NCI-H524 treated with DMSO at 0.1 percent for 48 hours (cell line): Measurements from ENCODE around the gene FPGT.
"Not testable (repeated sequence)": the region's sequence is repeated elsewhere in the genome, so short reads cannot be mapped to it uniquely, and the experiment has no call there.

Experiments used
- DNase-seq: peaks from one replicate; lab custom pipeline; 2025; lab: John Stamatoyannopoulos, UW

The FPGT gene

DNA sequence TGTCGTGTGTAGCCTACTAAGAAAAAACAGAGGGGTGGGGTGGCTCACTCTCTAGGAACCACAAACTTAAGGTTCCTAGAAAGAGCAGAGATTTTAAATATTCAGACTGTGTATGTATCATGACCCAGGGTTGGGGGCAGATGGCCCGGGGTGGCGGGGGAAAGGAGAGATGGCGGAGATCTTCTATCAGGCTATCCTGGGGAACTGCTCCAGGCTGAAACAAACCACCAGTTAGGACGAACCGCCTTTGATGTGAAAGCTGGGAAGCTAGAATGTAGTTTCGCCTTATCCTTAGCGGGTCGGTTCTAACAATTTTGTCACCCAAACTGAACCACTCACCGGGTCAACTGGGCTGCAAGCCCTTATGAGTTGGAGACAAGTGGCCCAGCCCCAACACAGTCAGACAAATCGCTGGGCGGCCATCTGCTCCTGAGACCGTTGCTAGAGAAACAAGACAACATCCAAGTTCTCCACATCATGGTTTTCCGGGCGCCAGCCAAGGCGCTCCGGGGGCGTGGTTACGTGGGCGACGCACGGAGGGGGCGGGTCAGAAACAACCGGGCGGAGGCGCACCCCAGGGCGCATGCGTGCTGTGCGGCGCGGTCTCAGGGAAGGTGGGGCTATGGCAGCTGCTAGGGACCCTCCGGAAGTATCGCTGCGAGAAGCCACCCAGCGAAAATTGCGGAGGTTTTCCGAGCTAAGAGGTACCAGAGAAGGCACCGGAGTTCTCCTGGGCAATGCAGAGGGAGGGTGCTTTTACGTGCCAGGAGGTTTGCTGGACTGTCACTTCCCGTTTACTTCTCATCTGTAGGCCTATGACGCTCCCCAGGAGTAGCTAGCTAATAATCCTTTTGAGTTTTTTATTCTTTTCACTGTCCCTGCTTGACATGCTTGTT lies at the start of gene FPGT, which contains the start of gene LRRIQ3:
TSS of gene FPGT (plus strand) at position 586 of the 896 bp plus-strand sequence. CDS start at position 623, 37 bp downstream.
TSS of gene LRRIQ3 (minus strand) at position 520 of the 896 bp plus-strand sequence. CDS start 14,492 bp downstream, outside the sequence.
- peak; percentile 93 for DNase-seq

DNA sequence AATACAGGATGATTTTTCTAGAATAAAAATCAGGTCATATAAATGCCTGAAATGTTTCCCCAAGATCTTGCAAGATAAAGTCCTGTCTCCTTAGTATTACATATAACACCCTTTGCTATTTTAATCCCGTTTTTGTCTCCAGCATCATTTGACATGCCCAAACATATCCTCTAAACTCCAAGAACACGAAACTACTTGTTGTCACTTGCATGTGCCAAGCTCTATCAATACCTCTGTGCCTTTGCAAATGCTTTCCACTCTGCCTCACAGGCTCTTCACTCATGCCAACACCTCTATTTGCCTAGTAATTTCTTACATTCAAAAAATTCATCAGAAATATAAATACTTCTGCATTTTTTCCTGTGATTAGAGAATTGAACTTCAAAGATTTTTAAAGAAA lies 38.0 kb upstream of the FPGT start:
- no peak for DNase-seq

DNA sequence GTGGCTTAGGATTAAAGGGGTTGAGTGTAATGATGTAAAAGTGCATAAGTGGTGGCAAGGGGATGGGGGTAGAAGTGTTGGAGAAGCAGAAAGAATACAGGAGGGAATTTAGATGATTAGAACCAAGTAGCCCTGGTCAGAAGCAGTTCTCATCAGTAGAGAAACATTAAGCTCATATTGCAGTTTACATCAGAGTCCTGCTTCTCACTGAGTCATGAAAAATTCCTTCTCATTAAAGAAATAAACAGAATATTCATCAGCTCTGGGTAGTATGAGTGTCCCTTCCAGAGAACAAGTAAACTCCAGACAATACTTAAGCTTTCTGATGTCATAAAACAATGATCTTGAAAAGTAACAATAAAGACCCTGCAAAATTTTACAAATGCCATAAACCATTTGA lies 36.5 kb upstream of the FPGT start:
- no peak for DNase-seq

DNA sequence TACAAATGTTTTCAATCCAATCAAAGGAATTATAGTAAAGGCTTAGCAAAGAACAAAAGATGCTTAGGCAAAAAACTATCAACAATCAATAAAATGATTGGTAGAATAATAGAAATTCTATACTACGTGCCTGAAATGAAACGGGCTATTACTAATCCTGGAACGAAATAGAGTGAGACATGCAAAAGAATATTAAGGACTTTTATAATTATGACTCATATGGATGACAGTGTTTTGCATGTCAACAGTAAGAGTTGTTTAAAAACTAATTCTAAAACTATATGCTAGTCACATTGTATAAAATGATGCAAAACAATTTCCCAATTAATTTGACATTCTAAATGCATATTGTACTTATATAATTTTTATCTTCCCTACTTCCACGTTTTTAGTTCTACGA lies 35.7 kb upstream of the FPGT start:
- DNase-seq: no peak

DNA sequence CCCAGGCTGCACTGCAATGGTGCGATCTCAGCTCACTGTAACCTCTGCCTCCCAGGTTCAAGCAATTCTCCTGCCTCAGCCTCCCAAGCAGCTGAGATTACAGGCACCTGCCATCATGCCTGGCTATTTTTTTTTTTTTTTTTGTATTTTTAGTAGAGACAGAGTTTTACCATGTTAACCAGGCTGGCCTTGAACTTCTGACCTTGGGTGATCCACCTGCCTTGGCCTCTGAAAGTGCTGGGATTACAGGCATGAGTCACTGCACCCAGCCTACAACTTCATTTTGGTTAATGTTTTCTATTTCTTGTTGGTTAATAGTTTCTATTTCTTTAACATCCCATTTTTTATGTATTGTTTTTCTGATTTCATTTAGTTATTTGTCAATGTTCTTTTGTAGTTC lies 23.6 kb upstream of the FPGT start:
- not testable (repeated sequence) for DNase-seq

DNA sequence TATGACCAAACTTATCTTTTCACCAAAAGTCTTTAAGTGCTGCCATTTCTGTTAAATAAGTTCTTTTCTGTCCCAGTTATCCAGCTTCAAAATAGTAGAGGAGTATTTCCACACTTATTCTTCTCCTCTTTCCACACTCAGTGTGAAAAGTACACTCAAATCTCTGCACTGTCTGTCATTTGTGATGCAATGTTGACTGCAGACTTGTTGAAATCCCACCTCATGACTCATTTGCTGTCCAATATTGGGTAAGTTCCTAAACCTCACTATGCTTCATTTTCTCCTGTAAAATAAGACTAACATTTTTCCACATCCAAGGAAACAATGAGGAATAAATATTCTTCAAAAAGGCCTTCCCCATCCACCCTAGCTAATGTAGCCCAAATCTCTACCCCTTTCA lies 17.6 kb upstream of the FPGT start:
- no peak for DNase-seq

DNA sequence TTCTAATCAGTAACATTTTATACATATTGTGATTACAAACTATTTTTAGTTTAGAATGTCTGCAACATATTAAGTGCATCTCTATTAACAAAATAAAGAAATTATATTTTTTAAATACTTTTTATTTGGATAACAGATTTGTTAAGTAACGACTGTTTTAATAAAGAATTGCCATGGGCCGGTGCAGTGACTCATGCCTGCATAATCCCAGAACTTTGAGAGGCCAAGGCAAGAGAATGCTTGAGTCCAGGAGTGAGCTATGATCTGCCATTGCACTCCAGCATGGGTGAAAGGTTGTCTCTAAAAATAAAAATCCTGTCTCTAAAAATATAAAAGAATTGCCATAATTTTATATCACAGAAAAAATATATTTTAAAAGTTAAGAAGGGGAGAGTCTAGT lies 4.1 kb upstream of the FPGT start:
- no peak for DNase-seq

DNA sequence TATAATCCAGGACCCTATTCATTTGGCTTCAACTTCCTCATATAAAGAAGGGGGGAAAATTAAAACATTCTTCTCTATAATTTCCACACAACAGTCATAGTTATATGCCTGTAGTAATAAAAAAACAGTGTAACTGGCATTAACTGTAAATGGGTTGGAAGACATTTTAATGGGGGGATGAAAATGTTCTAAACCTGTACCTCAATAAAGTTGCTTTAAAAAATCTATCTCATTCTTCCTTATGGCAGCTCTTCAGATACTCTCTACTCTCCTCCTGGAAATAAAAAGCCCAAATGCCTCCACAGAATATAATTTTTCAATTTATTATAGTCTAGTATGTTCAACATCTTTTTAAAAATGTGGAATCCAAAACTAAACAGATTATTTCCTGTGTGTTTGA lies 2.7 kb upstream of the FPGT start:
- DNase-seq: no peak

DNA sequence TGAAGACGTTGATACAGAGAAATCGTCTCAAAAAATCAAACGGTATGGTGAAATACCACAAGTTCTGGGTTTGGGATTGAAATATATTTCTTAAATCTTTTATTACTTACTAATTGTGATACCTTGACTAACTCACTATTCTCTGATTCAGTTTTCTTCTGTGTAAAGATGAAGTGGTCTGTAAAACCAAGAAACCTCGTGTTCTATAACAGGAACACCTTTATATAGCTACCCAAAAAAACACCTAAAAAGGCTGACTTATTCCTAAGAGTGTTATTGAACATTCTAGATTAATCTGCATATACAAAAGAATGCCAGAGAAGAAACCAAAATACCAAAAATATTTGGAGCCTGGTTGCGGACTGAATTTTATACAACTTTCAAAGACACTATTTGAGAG lies 787 bp upstream of the FPGT start:
- no peak for DNase-seq

DNA sequence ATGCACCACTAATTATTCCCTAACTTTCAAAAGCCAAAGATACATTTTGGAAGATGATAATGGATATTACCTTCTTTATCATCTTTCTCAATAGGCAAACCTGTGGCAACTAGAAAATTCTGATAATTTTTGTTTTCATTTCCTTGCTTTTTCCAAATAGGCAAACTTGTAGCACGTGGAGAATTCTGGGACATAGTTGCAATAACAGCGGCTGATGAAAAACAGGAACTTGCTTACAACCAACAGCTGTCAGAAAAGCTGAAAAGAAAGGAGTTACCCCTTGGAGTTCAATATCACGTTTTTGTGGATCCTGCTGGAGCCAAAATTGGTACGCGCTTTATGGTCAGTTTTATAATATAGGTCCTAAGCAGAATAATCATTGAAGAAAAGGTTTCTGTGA lies 1.5 kb downstream of the FPGT start:
- DNase-seq: no peak

DNA sequence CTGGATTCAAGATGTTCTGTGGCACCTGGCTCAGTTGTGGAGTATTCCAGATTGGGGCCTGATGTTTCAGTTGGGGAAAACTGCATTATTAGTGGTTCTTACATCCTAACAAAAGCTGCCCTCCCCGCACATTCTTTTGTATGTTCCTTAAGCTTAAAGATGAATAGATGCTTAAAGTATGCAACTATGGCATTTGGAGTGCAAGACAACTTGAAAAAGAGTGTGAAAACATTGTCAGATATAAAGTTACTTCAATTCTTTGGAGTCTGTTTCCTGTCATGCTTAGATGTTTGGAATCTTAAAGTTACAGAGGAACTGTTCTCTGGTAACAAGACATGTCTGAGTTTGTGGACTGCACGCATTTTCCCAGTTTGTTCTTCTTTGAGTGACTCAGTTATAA lies 7.2 kb downstream of the FPGT start:
- DNase-seq: no peak

DNA sequence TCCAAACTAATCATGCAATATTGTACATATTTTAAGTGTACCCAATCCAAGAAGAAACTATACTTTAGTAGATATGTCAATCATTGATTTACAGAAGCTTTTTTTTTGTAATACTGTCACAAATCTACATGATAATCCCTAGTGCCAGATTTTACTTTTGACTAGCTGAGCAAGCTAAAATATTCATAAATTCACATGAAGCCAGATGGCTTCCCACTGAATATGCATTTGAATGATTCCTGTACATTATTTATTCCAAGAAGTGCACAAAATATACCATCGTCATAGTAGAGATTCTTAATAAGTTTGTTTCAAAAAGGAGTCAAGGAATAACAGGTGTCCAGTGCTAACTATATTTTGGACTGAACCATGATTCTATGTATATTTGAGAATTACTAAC lies 17.2 kb downstream of the FPGT start:
- no peak for DNase-seq

DNA sequence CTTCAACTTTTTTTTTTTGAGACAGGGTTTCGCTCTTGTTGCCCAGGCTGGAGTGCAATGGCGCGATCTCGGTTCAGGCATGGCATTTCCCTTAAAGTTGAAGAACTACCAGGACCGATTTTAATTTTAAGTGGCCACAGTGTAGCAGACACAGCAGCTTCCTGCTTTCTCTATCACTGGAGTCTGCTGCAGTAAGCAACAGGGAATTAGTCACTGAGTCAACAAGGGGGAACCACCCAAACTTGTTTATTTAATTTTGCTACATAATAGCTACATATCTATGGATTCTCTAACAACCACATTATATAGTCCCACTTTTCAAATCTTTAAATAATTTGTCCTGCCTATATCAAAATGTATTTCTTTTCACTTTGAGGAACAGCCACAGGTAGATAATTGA lies 24.7 kb downstream of the FPGT start:
- no peak for DNase-seq

DNA sequence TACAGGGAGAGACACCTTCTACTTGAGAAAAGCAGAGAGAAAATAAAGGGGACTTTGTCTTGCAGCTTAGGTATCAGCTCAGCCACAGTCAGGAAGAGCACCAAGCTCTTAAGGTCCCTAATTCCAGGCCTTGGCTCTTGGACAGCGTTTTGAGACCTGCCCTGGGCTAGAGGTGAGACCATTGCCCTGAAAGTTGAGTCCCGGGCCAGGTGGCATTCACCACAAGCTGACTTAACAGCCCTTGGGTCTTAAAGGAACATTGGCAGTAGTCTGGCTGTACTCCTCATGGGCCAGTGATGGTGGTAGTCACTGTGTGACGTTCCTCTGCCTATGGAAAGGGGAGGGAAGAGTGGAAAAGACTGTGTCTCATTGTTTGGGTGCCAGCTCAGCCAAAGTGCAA lies 25.4 kb downstream of the FPGT start:
- DNase-seq: no peak

DNA sequence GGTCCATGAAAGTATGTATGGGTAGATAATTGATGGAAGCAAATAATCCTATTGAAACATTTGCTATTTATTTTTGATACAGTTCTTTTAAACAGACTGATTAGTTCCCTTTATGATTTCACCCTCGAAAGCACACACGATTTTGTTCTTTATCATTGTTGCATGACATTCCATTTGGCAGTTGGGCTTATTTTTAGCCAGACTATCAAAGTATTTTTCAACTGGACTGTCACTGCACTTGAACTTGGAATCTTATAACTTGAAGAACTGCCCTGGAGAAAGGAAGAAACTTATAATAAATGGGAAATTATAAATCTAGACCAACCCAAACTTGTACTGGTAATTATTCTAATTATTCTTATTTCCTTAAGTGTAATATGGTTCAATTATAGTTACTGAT lies 37.1 kb downstream of the FPGT start, which contains the start of gene TNNI3K:
TSS of gene TNNI3K (plus strand) at position 235 of the 400 bp plus-strand sequence. CDS start at position 300, 65 bp downstream.
- no peak for DNase-seq

DNA sequence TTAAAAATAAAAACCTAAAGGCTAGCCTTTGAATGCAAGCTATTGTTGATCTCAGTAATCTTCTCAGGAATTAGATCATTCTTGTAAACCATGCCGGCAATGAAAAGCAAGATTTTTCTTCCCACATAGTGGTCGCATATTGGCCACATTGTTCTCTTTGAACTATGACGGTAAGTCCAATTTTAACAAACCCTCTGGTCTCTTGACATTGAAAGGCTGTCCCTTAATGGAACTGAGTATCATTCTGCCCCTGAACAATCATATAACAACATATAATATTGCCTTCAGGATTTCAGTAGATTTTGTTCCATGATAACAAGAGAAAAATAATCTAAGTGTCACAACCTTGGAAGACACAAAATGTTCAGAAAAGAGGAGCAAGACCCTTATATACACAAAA lies 38.4 kb downstream of the FPGT start:
- no peak for DNase-seq

DNA sequence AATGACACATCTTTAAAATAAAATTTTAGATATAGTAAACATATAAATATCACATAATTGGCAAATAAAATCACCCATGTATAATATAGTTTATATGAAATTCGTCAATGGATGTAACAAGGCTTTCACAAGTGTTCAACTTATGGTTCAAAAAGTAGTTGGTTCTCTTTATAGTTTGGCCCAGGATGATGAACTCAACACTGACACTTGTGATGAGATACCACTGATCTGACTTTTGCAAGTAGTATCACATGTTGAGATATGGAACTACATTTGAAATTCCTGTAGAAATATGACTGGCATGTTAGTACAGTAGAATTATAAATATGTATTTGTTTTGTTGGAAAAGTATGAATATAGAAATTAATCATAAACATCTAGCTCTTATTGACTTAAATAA lies 39.0 kb downstream of the FPGT start:
- DNase-seq: no peak

DNA sequence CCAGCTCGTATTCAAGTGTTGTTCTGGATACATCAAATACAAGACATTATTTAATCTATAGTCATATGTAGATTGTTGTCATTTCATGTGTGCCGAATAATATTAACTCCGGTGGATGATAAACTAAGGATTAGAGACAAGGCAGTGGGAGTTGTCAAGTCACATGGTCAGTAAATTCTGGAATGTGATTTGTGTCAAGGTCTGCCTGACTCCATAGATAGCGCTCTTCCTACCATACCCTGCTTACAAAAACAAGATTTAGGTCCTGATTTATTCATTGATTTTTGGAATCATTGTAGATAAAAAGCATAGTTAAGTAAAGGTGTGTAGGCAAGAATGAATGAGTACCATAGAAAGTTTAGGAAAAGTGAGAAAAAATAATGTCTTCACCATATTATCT lies 39.7 kb downstream of the FPGT start:
- no peak for DNase-seq

DNA sequence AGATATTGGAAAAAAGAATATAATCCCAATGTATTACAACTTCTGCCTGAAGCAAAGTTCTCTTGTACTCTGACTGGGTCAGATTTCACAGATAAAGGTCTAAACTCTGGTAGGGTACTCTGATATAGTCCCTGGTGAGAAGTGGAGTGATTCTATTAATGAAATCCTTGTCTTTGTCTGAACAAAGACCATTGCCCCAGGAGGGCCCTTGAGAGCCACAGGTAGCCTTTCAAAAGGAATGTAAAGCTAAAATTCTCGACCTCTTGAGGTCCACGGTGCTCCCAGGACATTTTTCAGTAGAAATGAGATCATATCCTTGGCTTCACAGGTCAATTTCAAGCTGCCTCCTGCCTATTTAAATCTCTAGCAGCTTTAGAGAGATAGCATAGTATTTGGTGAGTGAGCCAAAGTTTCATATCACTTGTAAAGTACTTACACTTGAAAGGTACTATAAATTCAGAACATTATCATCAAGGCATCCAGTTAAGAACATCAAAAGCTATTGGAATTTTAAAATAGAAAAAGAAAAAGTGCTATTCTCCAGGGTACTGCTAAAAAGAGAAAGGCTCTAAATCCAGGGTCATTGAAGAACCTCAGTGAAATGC lies 47.2 kb downstream of the FPGT start:
- no peak for DNase-seq

DNA sequence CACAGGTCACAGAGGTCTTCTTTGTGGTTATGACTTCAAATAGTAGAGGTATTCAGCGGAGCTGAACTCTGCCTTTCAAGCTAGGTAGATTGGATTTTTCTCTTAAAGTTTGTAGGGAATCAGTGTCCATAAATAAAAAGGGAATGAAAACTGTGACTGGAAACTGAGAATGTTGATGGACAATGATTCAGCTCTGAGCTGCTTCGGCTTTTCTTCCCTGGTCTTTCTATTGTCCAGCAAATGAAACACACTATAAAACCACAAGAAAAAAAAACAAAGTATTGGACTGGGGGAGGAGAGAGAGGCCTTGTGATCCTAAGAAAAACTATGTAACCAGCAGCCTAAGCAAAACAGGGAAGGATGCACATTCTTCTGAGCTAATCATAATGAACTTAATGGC lies 48.3 kb downstream of the FPGT start:
- no peak for DNase-seq

DNA sequence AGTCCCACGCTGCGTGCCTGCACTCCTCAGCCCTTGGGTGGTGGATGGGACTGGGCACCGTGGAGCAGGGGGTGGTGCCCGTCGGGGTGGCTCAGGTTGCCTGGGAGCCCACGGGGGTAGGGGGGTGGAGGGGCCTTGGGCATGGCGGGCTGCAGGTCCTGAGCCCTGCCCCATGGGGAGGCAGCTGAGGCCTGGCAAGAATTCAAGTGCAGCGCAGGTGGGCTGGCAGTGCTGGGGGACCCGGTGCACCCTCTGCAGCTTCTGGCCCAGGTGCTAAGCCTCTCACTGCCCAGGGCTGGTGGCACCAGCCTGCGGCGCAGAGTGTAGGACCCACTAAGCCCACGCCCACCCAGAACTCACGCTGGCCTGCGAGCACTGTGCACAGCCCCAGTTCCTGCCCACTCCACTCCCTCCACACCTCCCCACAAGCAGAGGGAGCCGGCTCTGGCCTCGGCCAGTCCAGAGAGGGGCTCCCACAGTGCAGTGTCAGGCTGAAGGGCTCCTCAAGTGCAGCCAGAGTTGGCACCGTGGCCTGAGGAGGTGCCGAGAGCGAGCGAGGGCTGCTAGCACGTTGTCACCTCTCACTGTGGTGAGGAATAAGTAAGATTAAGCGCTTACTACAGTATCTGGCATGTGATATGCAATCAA lies 50.0 kb downstream of the FPGT start:
- no peak for DNase-seq

DNA sequence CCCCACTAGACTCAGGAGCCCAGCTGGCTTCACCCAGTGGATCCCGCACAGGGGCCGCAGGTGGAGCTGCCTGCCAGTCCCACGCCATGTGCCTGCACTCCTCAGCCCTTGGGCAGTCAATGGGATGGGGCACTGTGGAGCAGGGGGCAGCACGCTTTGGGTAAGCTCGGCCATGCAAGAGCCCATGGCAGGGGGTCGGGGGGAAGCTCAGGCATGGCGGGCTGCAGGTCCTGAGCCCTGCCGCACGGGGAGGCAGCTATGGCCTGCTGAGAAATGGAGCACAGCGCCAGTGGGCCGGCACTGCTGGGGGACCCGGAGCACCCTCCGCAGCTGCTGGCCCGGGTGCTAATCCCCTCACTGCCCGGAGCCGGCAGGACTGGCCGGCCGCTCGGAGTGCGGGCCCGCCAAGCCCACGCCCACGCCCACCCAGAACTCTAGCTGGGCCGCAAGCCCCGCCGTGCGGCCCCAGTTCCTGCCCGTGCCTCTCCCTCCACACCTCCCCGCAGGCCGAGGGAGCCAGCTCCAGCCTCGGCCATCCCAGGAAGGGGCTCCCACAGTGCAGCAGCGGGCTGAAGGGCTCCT lies 55.3 kb downstream of the FPGT start:
- not testable (repeated sequence) for DNase-seq
